Activated T-cell treated with anti-CD3 and anti-CD28 coated beads, Interleukin-2, amount 50 U/mL, for 24 hours (primary cell): ENCODE data around the gene REST.

Experiments
- DNase-seq: peaks from one replicate; pipeline ENCODE4 v3.0.0-alpha.2; 2020
- H3K27ac Mint-ChIP-seq: 2 replicates; pipeline ENCODE4 v1.8.0; 2020; ENCODE audit warnings: mild to moderate bottlenecking, mixed read lengths
- H3K27me3 Mint-ChIP-seq: 2 replicates; pipeline ENCODE4 v1.8.0; 2020; ENCODE audit warnings: mixed read lengths
- H3K36me3 Mint-ChIP-seq: 2 replicates; pipeline ENCODE4 v1.8.0; 2020; ENCODE audit warnings: low read depth, mixed read lengths
- H3K4me1 Mint-ChIP-seq: 2 replicates; pipeline ENCODE4 v1.8.0; 2020; ENCODE audit warnings: low read depth, mixed read lengths
- H3K4me3 Mint-ChIP-seq: 2 replicates; pipeline ENCODE4 v1.8.0; 2020; ENCODE audit warnings: mild to moderate bottlenecking, moderate library complexity, mixed read lengths
- H3K9me3 Mint-ChIP-seq: 2 replicates; pipeline ENCODE4 v1.8.0; 2020; ENCODE audit warnings: mixed read lengths

The REST gene

GRCh38 chr4:56940403-56940802 lies 32.7 kb downstream of the REST start:
- no peaks in the 10 kb centered on the region for H3K9me3 Mint-ChIP-seq
- no peak overlapping the region for H3K27ac Mint-ChIP-seq
- no peak overlapping the region for H3K4me3 Mint-ChIP-seq
- no peaks in the 10 kb centered on the region for H3K27me3 Mint-ChIP-seq
- H3K4me1 Mint-ChIP-seq: peaks cover 11% of the 10 kb centered on the region
- no peak for DNase-seq
- H3K36me3 Mint-ChIP-seq: peaks cover 31% of the 10 kb centered on the region

GRCh38 chr4:56940971-56941370 lies 33.3 kb downstream of the REST start:
- no peaks in the 10 kb centered on the region for H3K9me3 Mint-ChIP-seq
- H3K4me3 Mint-ChIP-seq: no peak overlapping the region
- peaks cover 30% of the 10 kb centered on the region for H3K36me3 Mint-ChIP-seq
- no peaks in the 10 kb centered on the region for H3K27me3 Mint-ChIP-seq
- no peak overlapping the region for H3K27ac Mint-ChIP-seq
- DNase-seq: no peak
- peaks cover 10% of the 10 kb centered on the region for H3K4me1 Mint-ChIP-seq

GRCh38 chr4:56941403-56941802 lies 33.7 kb downstream of the REST start:
- DNase-seq: no peak
- Mint-ChIP-seq H3K9me3 (no peaks in the 10 kb centered on the region), H3K27me3 (no peaks in the 10 kb centered on the region), H3K36me3 (peaks cover 27% of the 10 kb centered on the region), H3K4me1 (peaks cover 10% of the 10 kb centered on the region), H3K4me3 (no peak overlapping the region), H3K27ac (no peak overlapping the region)

- H3K4me1 Mint-ChIP-seq: no peaks in the 10 kb centered on the region
- H3K4me3 Mint-ChIP-seq: no peak overlapping the region
- no peak for DNase-seq
- no peak overlapping the region for H3K27ac Mint-ChIP-seq
- no peaks in the 10 kb centered on the region for H3K9me3 Mint-ChIP-seq
- no peaks in the 10 kb centered on the region for H3K36me3 Mint-ChIP-seq
- H3K27me3 Mint-ChIP-seq: no peaks in the 10 kb centered on the region
These were observed 46.2 kb downstream of the REST start for GRCh38 chr4:56953680-56954520.

- no peaks in the 10 kb centered on the region for H3K9me3 Mint-ChIP-seq
- peaks cover 27% of the 10 kb centered on the region for H3K36me3 Mint-ChIP-seq
- H3K4me3 Mint-ChIP-seq: no peak overlapping the region
- H3K27me3 Mint-ChIP-seq: no peaks in the 10 kb centered on the region
- DNase-seq: no peak
- no peak overlapping the region for H3K27ac Mint-ChIP-seq
- H3K4me1 Mint-ChIP-seq: no peaks in the 10 kb centered on the region
These were observed 50.4 kb downstream of the REST start for GRCh38 chr4:56958111-56958517.

GRCh38 chr4:56959100-56959499 lies 51.4 kb downstream of the REST start:
- Mint-ChIP-seq H3K4me1 (no peaks in the 10 kb centered on the region), H3K36me3 (peaks cover 37% of the 10 kb centered on the region), H3K4me3 (no peak overlapping the region), H3K9me3 (no peaks in the 10 kb centered on the region), H3K27ac (no peak overlapping the region), H3K27me3 (no peaks in the 10 kb centered on the region)
- DNase-seq: no peak

GRCh38 chr4:56961107-56961500 lies 53.4 kb downstream of the REST start:
- peaks cover 54% of the 10 kb centered on the region for H3K36me3 Mint-ChIP-seq

GRCh38 chr4:56971383-56971782 lies 63.7 kb downstream of the REST start:
- H3K27me3 Mint-ChIP-seq: no peaks in the 10 kb centered on the region
- DNase-seq: no peak
- peaks cover 43% of the 10 kb centered on the region for H3K4me1 Mint-ChIP-seq
- peaks cover 95% of the 10 kb centered on the region for H3K36me3 Mint-ChIP-seq
- H3K27ac Mint-ChIP-seq: peak overlapping the region; percentile 91
- H3K9me3 Mint-ChIP-seq: peaks cover 12% of the 10 kb centered on the region
- H3K4me3 Mint-ChIP-seq: no peak overlapping the region

More at GRCh38 chr4:56961107-56961500, 53.4 kb downstream of the REST start:
- peaks cover 5% of the 10 kb centered on the region for H3K4me1 Mint-ChIP-seq
- no peaks in the 10 kb centered on the region for H3K27me3 Mint-ChIP-seq
- H3K27ac Mint-ChIP-seq: peak overlapping the region; percentile 40
- DNase-seq: no peak
- H3K4me3 Mint-ChIP-seq: no peak overlapping the region
- no peaks in the 10 kb centered on the region for H3K9me3 Mint-ChIP-seq

GRCh38 chr4:56972389-56972788 lies 64.7 kb downstream of the REST start:
- Mint-ChIP-seq H3K27me3 (no peaks in the 10 kb centered on the region), H3K36me3 (peaks cover 92% of the 10 kb centered on the region), H3K4me1 (peaks cover 43% of the 10 kb centered on the region), H3K9me3 (peaks cover 12% of the 10 kb centered on the region), H3K4me3 (peak overlapping the region; percentile 38), H3K27ac (peak overlapping the region; percentile 91)
- no peak for DNase-seq

GRCh38 chr4:56972809-56973208 lies 65.1 kb downstream of the REST start:
- no peak for DNase-seq
- peaks cover 43% of the 10 kb centered on the region for H3K4me1 Mint-ChIP-seq
- no peaks in the 10 kb centered on the region for H3K27me3 Mint-ChIP-seq
- H3K27ac Mint-ChIP-seq: peak overlapping the region; percentile 91
- peaks cover 92% of the 10 kb centered on the region for H3K36me3 Mint-ChIP-seq
- peak overlapping the region; percentile 38 for H3K4me3 Mint-ChIP-seq
- peaks cover 12% of the 10 kb centered on the region for H3K9me3 Mint-ChIP-seq

- H3K4me3 Mint-ChIP-seq: peak overlapping the region; percentile 38
- H3K36me3 Mint-ChIP-seq: peaks cover 90% of the 10 kb centered on the region
These were observed 65.6 kb downstream of the REST start for GRCh38 chr4:56973336-56973735.

GRCh38 chr4:56976283-56976836 lies 68.7 kb downstream of the REST start:
- Mint-ChIP-seq H3K27ac (peak overlapping the region; percentile 86), H3K9me3 (peaks cover 12% of the 10 kb centered on the region), H3K36me3 (peaks cover 88% of the 10 kb centered on the region), H3K4me1 (peaks cover 54% of the 10 kb centered on the region), H3K27me3 (no peaks in the 10 kb centered on the region), H3K4me3 (peak overlapping the region; percentile 99)
- no peak for DNase-seq

More at GRCh38 chr4:56973336-56973735, 65.6 kb downstream of the REST start:
- Mint-ChIP-seq H3K27ac (peak overlapping the region; percentile 91), H3K4me1 (peaks cover 43% of the 10 kb centered on the region), H3K9me3 (peaks cover 12% of the 10 kb centered on the region), H3K27me3 (no peaks in the 10 kb centered on the region)
- DNase-seq: no peak

- Mint-ChIP-seq H3K27me3 (no peaks in the 10 kb centered on the region), H3K4me1 (peaks cover 54% of the 10 kb centered on the region), H3K9me3 (peaks cover 12% of the 10 kb centered on the region), H3K4me3 (peak overlapping the region; percentile 99), H3K36me3 (peaks cover 88% of the 10 kb centered on the region), H3K27ac (peak overlapping the region; percentile 100)
- DNase-seq: no peak
These were observed 69.2 kb downstream of the REST start for GRCh38 chr4:56976837-56977320.

- Mint-ChIP-seq H3K27me3 (no peaks in the 10 kb centered on the region), H3K36me3 (peaks cover 87% of the 10 kb centered on the region), H3K27ac (peak within 1 kb of the TSS; percentile 100), H3K4me1 (peaks cover 53% of the 10 kb centered on the region), H3K9me3 (peaks cover 9% of the 10 kb centered on the region), H3K4me3 (peak within 1 kb of the TSS; percentile 99)
- DNase-seq: peak; percentile 99
These were observed 69.8 kb downstream of the REST start, which contains the start of gene NOA1 for GRCh38 chr4:56977321-56978012. NOA1 (minus strand) TSS chr4:56977606; CDS start chr4:56977585, 21 bp downstream.
